ENCODE measurements around the gene ATP8A1.
"Not testable (repeated sequence)": the region's sequence is repeated elsewhere in the genome, so short reads cannot be mapped to it uniquely, and the experiment has no call there.

The ATP8A1 gene

DNA sequence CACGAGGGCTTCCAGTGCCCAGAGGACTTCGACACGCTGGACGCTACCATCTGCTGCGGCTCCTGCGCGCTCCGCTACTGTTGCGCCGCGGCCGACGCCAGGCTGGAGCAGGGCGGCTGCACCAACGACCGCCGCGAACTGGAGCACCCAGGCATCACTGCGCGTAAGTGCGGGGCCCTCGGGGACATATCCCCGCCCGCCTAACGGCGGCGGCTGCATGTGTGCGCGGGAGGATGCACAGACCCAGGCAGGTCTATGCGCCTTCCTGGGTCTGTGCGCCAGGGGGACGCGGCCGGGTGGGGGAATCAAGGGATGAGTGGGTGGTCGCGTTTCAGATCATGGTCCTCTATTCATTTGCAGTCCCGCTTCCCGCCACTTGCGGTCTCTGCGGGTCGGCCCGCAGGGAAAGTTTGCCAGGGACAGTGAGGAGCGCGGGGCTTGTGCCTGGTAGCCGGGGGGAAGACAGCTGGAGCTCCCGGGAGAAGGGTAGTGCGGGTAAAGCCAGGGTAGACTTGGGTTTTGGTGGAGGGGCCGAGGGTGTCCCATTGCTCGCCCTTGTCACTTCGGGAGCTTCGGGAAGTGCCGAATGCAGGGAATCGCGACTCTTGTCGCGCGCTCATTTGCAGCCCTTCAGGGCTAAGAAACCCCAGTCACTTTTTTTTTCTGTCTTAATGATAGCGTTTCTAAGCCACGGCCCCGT is 258.6 kb downstream of the ATP8A1 start:
- no peak for DNase-seq

DNA sequence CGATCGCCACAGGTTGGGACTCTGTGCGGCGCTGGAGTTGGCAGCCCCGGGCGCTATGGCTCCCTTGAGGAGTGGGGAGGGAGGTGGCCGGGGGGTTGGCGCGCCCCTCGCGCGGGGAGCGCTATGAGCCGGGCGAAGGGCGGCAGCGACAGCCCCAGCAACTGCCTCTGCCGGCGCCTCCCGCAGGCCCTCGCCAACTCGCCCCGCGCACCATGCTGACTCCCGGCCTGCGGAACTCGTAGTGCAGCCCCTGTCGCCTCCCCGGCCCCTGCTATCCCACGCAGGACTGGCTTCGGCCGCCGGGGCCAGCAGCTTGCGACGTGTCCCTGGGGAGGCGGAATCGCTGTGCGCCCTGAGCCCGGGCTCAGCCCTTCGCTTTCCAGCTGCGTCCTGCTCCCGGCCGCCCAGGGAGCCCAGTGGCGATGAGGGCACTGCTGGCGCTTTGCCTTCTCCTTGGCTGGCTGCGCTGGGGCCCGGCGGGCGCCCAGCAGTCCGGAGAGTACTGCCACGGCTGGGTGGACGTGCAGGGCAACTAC is 259.2 kb downstream of the ATP8A1 start:
- no peak for DNase-seq

GRCh38 chr4:42396752-42397634 is 259.9 kb downstream of the ATP8A1 start, which contains the start of gene SHISA3:
SHISA3 (plus strand) TSS chr4:42397488; CDS start chr4:42398057, 569 bp downstream.
- no peak for DNase-seq

GRCh38 chr4:42396361-42396751 is 260.5 kb downstream of the ATP8A1 start:
- no peak for DNase-seq

DNA sequence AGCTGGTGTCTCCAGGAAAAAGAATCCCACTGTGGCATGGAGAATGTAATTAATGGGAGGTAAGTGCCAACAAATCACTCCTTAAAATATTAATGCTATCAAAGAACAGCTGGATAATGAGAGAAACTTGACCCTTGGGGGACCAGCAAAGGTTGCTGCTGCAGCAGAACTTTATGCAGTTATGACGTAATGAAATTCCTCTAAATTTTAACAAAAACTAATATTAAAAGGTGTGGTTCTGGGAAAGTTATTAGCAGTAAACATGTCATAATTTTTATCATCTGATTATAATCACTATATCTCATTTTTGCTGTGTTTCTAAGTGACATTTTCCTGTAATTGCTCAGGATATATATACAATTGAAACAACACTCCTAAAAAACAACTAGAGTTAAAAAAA is 261.3 kb downstream of the ATP8A1 start:
- no peak for DNase-seq

DNA sequence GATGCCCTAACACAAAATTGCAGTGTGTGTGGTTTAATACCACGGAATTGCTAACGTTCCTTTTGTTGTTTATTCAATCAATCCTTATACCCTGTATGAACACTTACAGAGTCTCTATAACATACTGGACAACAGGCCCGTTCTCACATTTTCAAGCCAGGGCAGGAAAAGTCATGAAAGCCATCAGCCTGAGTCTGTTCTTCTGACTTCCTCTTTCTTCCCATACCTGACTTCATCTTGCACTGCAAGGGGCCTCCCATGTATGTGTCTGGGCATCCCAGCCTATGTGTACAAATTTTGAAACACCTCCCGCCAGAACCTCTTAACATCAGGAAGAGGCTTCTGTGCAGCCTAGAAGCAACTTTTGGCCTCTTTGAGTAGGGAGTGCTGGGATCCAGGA is 264.5 kb downstream of the ATP8A1 start:
- DNase-seq = no peak

- DNase-seq = no peak
Measured at GRCh38 chr4:42391981-42392380, 264.9 kb downstream of the ATP8A1 start.

DNA sequence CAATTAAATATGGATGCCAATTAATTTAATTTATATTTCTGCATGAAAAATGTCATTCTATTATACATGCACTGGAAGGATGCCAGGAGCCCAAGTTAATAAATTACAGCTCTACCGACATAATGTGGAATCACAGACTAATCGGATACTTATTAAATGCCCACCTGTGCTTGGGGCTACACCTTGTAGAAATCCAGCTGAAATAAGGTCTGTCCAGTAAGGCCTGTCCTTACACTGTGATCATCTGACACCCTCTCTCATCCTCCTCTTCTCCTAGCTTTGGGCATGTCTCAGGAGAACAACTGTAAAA is 265.6 kb downstream of the ATP8A1 start:
- no peak for DNase-seq

- DNase-seq = no peak
Measured at GRCh38 chr4:42390622-42391354, 266.1 kb downstream of the ATP8A1 start.

GRCh38 chr4:42385516-42385915 is 271.4 kb downstream of the ATP8A1 start:
- DNase-seq = no peak

DNA sequence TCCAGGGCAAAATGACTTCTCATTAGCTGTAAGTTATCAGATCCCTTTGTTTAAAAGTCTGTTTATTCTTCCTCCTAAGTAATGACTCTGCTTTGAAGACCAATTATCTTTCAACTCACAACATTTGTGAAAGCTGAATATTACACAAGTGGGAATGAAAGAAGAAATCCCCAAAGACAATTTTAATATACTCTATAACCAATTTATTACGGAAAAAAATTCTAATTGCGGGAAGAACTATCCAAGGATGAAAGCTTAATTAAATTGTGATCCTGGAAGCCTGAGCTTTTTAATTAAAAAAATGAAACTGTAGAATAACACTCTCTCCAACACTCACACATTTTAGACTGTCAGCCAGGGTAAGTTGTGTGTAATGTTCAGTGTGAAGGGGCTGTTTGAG is 275.2 kb downstream of the ATP8A1 start:
- no peak for DNase-seq

DNA sequence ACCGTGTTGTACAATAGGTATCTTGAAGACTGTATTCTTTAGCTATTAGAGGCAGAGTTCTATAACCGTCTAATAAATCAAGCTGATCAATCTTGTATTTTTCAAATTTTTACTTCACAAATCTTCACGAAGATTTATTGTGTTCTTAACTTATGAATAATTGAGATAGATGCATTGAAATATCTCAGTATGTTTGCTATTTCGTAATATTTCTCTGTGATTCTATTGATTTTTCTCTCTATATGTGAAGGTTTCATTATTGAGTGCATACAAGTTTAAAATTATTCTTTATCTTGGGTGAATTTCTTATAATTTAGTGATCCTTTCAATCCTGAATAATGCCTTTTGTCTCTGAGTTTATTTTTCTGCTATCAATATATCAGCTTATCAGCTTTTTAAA is 279.4 kb downstream of the ATP8A1 start:
- DNase-seq = no peak

- DNase-seq = not testable (repeated sequence)
Measured at GRCh38 chr4:42372303-42372702, 284.6 kb downstream of the ATP8A1 start.

- DNase-seq = no peak
Measured at GRCh38 chr4:42371305-42372252, 285.3 kb downstream of the ATP8A1 start.

DNA sequence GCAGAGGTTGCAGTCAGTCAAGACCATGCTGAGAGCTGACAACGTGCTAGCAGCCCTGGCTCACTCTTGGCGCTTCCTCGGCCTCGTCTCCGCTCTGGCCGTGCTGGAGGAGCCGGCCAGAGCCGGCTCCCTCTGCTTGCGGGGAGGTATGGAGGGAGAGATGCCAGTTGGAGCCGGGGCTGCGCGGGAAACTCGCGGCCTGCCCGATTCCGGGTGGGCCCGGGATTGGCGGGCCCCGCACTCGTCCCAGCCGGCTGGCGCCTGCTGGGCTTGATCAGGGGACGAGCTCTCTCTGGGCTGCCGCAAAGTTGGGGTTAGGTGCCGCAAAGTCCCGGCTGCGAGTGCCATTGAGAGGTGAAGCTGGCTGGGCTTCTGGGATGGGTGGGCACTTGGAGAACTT is 287.4 kb downstream of the ATP8A1 start:
- DNase-seq = no peak

DNA sequence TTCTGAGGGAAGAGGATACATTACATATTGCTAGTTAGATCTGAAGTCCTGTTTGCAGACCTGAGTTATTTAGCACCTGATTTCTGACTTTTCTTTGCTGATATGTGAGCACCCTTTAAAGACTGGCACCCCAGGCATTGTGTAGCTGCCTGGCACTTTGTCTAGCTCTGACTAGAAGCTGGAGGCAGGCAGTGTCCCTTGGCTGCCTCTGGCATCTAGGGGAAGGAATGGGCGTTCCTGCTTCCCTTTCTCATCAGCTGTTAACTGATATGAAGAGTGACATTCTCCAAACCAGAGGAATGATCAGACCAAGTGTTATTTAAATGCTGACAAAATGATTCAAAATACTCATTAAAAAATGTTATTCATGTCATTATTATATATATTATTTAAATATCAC is 289.9 kb downstream of the ATP8A1 start:
- DNase-seq = no peak

GRCh38 chr4:42364266-42365053 is 292.4 kb downstream of the ATP8A1 start:
- DNase-seq = no peak

GRCh38 chr4:42363614-42364013 is 293.3 kb downstream of the ATP8A1 start:
- no peak for DNase-seq

DNA sequence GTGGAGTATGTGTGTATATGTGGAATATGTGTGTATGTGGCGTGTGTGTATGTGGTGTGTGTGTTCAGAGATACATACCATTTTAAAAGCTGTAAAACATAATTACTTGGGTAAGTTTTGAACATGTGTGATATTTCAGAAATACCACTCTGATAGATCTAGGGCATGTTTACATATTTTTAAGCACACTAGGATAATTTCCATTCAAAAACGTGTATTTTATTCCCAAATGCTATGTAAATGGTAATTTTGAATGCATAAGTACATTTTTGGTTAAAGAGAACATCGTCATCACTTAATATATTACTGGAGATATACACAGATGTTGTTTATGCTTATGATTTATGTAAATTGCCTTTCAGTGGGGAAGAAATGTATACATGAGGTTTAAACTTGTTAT is 294.3 kb downstream of the ATP8A1 start:
- no peak for DNase-seq

DNA sequence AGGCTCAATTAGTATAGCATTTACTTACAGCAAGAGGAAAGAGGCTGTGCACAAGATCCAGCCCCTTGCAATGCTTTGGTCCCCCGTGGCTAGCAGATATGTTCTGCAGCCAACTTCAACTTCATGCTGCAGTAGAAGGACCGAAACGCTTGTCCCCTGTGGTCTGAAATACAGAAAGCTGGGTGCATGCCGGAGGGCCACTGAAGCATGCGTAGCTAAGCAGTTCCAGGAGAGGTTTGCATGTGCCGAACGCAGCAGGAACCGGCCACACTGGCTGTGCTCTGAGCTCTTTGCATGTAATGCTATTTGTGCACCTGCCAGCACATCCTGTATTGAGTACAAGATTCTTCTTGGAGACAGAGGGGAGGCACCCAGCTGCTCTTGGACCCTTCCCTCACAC is 295.4 kb downstream of the ATP8A1 start:
- DNase-seq = no peak

DNA sequence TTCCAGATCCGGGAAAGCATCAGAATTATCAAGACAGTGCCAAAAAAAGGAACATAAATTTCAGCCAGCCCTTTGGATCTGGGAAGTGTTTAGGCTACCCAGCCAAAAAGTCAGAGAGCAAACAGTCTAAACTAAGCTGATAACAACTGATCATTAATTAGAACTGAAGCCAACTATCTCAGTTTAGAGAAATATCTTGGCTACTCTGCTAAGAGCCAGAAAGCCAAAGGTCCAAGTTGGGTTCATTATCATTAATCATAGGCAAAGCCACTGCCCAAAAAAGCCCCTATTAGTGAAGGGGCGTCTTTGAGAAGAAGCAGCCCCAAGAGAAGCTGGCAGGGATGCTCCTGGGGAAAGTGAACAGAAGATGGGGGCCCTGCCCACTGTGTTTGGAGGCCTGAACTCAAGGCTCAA is 296.6 kb downstream of the ATP8A1 start:
- no peak for DNase-seq

Measured in activated CD4-positive, alpha-beta T cell treated with anti-CD3 and anti-CD28 coated beads for 1 hour (primary cell).